Activated naive CD4-positive, alpha-beta T cell treated with anti-CD3 and anti-CD28 coated beads, Interleukin-2, amount 10 ng/mL, durations not matched to agents 7 days and 5 days (primary cell): ENCODE data around the gene KCNK18.
"Not testable (repeated sequence)": the region's sequence is repeated elsewhere in the genome, so short reads cannot be mapped to it uniquely, and the experiment has no call there.

Experiments
- CTCF ChIA-PET: fragments of 350-600 bp; sonication (Branson Sonifier 250); formaldehyde crosslinking; loops from one replicate; lab custom pipeline; 2021; ENCODE audit warnings: antibody characterized with exemption; lab: Charles Lee
- DNase-seq: peaks from one replicate; pipeline ENCODE4 v3.0.0-alpha.2; 2020
- H3K27ac Mint-ChIP-seq: one replicate; pipeline ENCODE4 v1.8.0; 2021; ENCODE audit warnings: mild to moderate bottlenecking, moderate library complexity, mixed read lengths
- H3K27me3 Mint-ChIP-seq: one replicate; pipeline ENCODE4 v1.8.0; 2021; ENCODE audit warnings: mild to moderate bottlenecking, mixed read lengths
- H3K36me3 Mint-ChIP-seq: one replicate; pipeline ENCODE4 v1.8.0; 2021; ENCODE audit warnings: mixed read lengths
- H3K4me1 Mint-ChIP-seq: one replicate; pipeline ENCODE4 v1.8.0; 2021; ENCODE audit warnings: mixed read lengths
- H3K4me3 Mint-ChIP-seq: one replicate; pipeline ENCODE4 v1.8.0; 2021; ENCODE audit warnings: mild to moderate bottlenecking, moderate library complexity, mixed read lengths
- H3K9me3 Mint-ChIP-seq: one replicate; pipeline ENCODE4 v1.8.0; 2021; ENCODE audit warnings: mixed read lengths

The KCNK18 gene

DNA sequence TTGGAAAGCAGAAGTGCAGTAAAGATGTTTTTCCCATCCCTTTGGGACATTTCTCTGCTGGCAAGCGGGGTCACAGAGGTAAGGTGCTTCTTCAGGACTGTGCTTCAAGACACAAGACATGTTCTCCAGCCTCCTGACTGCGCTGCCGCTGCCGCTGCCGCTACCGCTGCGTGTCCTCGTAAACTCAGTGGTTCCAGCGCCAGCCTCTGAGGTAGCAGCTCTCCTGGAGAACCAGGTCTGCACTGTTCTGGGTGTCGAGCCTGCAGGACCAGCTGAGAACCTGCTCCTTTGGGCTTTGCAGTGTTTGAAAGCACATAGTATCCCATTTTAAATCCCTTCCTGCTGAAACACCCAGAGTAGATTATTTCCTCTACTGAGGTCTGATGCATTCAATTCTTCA is 13.0 kb upstream of the KCNK18 start:
- H3K4me3 Mint-ChIP-seq, result no peak overlapping the region
- peaks cover 27% of the 10 kb centered on the region for H3K27me3 Mint-ChIP-seq
- H3K4me1 Mint-ChIP-seq, result no peaks in the 10 kb centered on the region
- H3K9me3 Mint-ChIP-seq, result no peaks in the 10 kb centered on the region
- DNase-seq, result no peak
- no peaks in the 10 kb centered on the region for H3K36me3 Mint-ChIP-seq
- CTCF ChIA-PET, result interaction anchor here (1.0 to 1.7 kb wide), 2 partner anchors 10 to 16 kb away, joined by 3 to 4 read pairs; no protein-coding TSS in a partner anchor
- no peak overlapping the region for H3K27ac Mint-ChIP-seq

DNA sequence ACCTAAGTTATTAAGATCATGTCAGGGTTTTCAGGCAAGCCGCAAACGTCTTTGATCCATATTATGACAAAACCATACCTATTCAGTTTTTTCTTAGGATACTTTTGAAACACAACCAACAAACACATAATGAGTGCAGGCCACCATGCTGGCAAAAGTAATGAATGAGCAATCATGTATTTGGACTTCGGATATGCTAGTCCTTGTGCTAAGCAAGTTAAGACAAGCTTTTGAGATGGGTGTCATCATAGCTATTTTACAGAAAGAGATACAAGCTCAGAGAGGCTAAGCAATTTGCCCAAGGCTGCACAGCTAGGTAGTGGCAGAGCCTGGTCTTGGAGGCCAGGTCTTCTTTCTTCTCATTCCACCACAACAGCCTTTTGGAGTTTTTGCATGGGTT is 12.5 kb upstream of the KCNK18 start:
- H3K4me3 Mint-ChIP-seq, result no peak overlapping the region
- CTCF ChIA-PET, result interaction anchor here (1.0 to 1.7 kb wide), 2 partner anchors 10 to 16 kb away, joined by 3 to 4 read pairs; no protein-coding TSS in a partner anchor

DNA sequence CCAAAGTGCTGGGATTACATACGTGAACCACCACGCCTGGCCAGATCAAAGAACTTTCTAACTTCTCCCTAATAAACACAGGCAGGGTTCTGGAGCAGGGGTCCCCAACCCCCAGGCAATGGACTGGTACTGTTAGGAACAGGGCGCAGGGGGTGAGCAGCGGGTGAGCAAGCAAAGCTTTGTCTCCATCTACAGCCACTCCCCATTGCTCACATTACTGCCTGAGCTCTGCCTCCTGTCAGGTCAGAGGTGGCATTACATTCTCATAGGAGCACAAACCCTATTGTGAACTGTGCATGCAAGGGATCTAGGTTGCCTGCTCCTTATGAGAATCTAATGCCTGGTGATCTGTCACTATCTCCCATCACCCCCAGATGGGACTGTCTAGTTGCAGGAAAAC is 11.5 kb upstream of the KCNK18 start:
- H3K4me1 Mint-ChIP-seq, H3K27ac Mint-ChIP-seq, H3K4me3 Mint-ChIP-seq, H3K36me3 Mint-ChIP-seq, DNase-seq, H3K9me3 Mint-ChIP-seq: not testable (repeated sequence)
- CTCF ChIA-PET, result interaction anchor here (2.3 kb wide), 1 partner anchor 31 kb away, joined by 8 read pairs; no protein-coding TSS in a partner anchor
- H3K27me3 Mint-ChIP-seq, result peaks cover 19% of the 10 kb centered on the region

More for the DNA sequence above, 12.5 kb upstream of the KCNK18 start:
- Mint-ChIP-seq H3K27me3 (peaks cover 22% of the 10 kb centered on the region), H3K27ac (no peak overlapping the region), H3K9me3 (peaks cover 2% of the 10 kb centered on the region), H3K36me3 (no peaks in the 10 kb centered on the region), H3K4me1 (no peaks in the 10 kb centered on the region)
- DNase-seq, result no peak

DNA sequence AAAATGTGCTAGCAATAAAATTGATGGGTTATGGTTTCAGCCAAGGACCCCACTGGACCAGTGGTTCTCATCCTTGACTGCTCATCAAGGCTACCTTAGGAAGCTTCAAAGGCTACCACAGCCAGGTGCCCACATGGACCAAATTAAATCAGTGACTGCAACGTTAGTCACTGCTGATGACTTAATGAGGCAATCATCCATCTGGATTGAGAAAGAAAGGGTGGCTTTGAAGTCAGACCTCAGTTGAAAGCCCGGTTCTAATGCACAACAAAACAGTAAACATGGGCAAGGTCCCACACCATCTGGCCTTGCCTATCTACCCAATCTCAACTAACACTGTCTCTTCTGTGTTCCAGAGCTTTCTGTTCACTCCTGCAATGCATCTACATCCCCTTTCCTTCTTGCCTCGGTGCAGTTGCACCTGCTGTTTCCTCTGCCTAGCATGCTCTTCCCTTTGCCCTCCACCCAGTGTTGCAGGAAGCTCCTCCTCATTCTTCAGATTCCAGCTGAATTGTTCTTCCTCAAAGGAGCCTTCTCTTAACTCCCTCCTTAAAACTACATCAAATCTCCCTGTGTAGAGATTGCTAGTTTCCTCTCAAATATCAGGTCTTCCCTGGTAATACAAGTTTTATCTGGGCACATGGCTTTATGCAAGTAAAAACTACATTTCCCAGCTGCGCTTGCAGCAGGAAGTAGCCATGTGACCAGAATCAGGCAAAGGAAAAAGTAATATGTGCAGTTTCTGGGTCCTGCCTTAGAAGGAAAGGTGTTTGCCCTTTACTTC is 10.3 kb upstream of the KCNK18 start:
- Mint-ChIP-seq H3K4me1 (no peaks in the 10 kb centered on the region), H3K36me3 (no peaks in the 10 kb centered on the region), H3K27ac (no peak overlapping the region), H3K27me3 (peaks cover 19% of the 10 kb centered on the region), H3K4me3 (no peak overlapping the region), H3K9me3 (peaks cover 2% of the 10 kb centered on the region)
- DNase-seq, result no peak
- CTCF ChIA-PET, result interaction anchor here (0.6 to 2.3 kb wide), 3 partner anchors 10 to 30 kb away, joined by 3 to 8 read pairs (median 5); no protein-coding TSS in a partner anchor

DNA sequence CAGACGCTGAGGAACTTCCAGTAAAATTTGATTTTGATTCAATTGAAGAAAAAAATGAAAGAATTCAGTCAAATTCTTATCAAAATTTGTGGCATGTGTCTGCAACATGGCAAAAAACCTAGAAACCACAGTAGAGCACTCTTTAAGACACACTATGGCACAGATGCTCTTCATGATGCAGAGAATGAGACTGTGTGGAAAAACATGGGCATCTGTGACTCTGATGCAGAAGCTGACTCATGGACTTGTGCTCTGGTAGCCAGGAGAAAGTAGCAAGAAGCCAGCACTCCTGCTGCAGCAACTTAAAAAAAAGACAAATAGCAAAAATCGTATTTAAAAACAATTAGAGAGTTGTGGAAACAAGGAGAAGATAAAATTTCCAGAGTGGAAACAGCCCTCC is 8.9 kb upstream of the KCNK18 start:
- Mint-ChIP-seq H3K27ac (no peak overlapping the region), H3K36me3 (no peaks in the 10 kb centered on the region), H3K4me1 (no peaks in the 10 kb centered on the region), H3K27me3 (peaks cover 10% of the 10 kb centered on the region), H3K9me3 (peaks cover 2% of the 10 kb centered on the region), H3K4me3 (no peak overlapping the region)
- DNase-seq, result no peak
- CTCF ChIA-PET, result no interaction called here

DNA sequence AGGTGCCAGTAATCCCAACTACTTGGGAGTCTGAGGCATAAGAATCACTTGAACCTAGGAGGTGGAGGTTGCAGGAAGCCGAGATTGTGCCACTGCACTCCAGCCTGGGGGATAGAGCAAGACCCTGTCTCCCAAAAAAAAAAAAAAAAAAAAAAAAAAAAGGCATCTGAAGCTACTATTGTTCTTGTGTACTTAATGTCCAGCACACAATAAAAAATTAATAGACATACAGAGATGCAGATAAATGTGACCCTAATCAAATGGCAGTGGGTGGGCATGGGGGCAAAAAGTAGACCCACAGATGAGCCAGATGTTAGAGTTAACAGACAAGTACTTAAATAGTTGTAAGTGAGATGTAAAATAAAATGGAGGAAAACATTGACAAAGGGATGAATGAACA is 7.7 kb upstream of the KCNK18 start:
- no peak overlapping the region for H3K27ac Mint-ChIP-seq
- no peak overlapping the region for H3K4me3 Mint-ChIP-seq
- H3K4me1 Mint-ChIP-seq, result no peaks in the 10 kb centered on the region
- CTCF ChIA-PET, result no interaction called here
- no peaks in the 10 kb centered on the region for H3K36me3 Mint-ChIP-seq
- DNase-seq, result no peak
- peaks cover 2% of the 10 kb centered on the region for H3K9me3 Mint-ChIP-seq
- H3K27me3 Mint-ChIP-seq, result peaks cover 6% of the 10 kb centered on the region

DNA sequence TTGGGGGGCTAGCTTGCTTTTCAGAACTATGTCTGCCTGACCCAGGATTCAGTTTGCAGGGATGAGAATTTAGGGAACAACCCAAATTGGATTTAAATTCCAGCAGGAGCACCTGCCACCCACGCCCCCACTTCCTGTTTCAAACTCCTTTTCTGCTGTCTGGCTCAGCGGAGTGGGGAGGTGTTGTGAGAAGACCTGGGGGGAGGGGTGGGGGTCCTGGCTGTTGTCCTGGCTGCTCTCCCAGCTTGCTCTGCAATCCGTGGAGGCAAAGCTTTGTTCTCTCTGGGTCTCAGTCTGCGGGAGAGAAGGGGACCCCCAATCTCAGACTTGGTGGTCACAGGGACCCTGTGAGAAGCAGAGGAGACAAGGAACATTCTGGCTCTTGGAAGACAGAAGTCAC is 799 bp downstream of the KCNK18 start:
- H3K4me3 Mint-ChIP-seq, result no peak overlapping the region
- no peak for DNase-seq
- no peak overlapping the region for H3K27ac Mint-ChIP-seq
- H3K4me1 Mint-ChIP-seq, result no peaks in the 10 kb centered on the region
- no peaks in the 10 kb centered on the region for H3K9me3 Mint-ChIP-seq
- CTCF ChIA-PET, result no interaction called here
- H3K36me3 Mint-ChIP-seq, result no peaks in the 10 kb centered on the region
- H3K27me3 Mint-ChIP-seq, result no peaks in the 10 kb centered on the region

DNA sequence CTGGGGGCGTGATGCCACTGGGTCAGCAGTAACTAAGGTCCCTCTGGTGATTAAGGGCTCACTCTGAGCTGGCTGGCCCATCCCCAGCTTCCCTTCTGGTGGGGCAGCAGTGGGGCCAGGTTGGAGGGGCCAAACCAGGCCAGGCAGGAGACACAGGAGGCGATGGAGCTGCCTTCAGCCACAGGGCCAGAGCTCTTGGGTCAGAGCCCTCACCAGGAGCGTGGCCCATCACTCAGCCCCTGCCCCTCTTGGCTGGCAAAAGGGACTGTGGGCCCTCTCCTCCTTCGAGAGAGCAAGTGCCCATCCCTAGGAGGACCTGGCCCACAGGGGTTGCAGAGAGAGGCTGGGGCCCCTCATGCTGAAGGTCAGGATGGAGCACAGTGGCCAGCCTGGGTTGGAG is 4.5 kb downstream of the KCNK18 start:
- Mint-ChIP-seq H3K9me3 (no peaks in the 10 kb centered on the region), H3K36me3 (no peaks in the 10 kb centered on the region), H3K4me1 (no peaks in the 10 kb centered on the region), H3K27me3 (no peaks in the 10 kb centered on the region), H3K4me3 (no peak overlapping the region), H3K27ac (no peak overlapping the region)
- CTCF ChIA-PET, result interaction anchor here (1.2 kb wide), 1 partner anchor 15 kb away, joined by 3 read pairs; no protein-coding TSS in a partner anchor
- no peak for DNase-seq

DNA sequence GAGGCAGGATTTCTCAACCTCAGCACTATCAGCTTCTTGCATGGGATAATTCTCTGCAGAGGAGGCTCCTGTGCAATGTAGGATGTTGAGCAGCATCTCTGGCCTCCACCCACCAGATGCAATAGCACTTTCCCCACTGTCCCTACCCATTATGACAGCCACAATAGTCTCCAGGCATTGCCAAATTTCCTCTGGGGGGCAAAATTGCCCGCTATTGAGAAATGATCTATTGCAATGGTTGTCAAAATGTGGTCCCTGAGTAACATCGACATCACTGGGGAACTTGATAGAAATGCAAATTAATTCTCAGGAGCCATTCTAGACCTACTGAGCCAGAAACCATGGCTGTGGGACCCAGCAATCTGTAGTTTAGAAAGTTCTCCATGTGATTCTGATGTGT is 7.0 kb downstream of the KCNK18 start:
- Mint-ChIP-seq H3K27ac (no peak overlapping the region), H3K27me3 (peaks cover 4% of the 10 kb centered on the region), H3K4me3 (no peak overlapping the region), H3K9me3 (no peaks in the 10 kb centered on the region), H3K4me1 (no peaks in the 10 kb centered on the region), H3K36me3 (no peaks in the 10 kb centered on the region)
- CTCF ChIA-PET, result interaction anchor here (1.4 kb wide), 1 partner anchor 12 kb away, joined by 5 read pairs; no protein-coding TSS in a partner anchor
- peak; percentile 5 for DNase-seq

DNA sequence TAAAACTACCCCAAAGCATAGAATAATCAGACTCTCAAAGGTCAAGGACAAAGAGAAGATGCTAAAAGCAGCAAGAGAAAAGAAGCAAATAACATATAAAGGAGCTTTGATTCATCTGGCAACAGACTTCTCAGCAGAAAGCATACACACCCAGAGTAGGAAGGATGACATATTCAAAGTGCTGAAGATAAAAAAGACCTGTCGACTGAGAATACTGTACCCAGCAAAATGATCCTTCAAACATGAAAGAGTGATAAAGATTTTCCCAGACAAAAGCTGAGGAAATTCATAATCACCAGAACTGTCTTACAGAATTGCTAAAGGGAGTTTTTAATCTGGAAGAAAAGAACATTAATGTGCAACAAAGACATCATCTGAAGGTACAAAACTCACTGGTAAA is 14.9 kb downstream of the KCNK18 start:
- H3K27ac Mint-ChIP-seq, result no peak overlapping the region
- peaks cover 5% of the 10 kb centered on the region for H3K9me3 Mint-ChIP-seq
- H3K4me1 Mint-ChIP-seq, result peaks cover 4% of the 10 kb centered on the region
- no peaks in the 10 kb centered on the region for H3K36me3 Mint-ChIP-seq
- H3K4me3 Mint-ChIP-seq, result no peak overlapping the region
- DNase-seq, result no peak
- peaks cover 49% of the 10 kb centered on the region for H3K27me3 Mint-ChIP-seq
- CTCF ChIA-PET, result interaction anchor here (1.1 to 1.4 kb wide), 2 partner anchors 14 to 38 kb away, joined by 3 read pairs; no protein-coding TSS in a partner anchor

DNA sequence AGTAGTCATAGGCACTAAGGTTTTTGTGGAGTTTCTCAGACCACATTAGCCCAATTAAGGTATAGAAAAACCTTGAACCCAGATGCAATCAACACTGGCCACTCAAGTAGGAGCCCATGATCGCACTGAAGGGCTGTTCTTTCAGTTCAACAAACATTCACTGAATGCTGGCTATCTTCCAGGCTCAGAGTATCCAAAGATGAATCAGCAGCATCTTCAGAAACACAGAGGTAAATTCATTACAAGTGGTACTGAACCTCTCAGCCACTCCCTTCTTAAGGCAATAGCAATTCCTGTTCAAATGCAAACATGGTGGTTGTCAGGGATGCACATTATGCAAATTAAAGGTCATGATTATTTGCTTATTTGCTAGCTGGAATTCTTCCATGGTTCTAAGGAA is 17.1 kb downstream of the KCNK18 start:
- Mint-ChIP-seq H3K9me3 (peaks cover 5% of the 10 kb centered on the region), H3K36me3 (no peaks in the 10 kb centered on the region), H3K4me3 (no peak overlapping the region), H3K4me1 (peaks cover 8% of the 10 kb centered on the region), H3K27ac (no peak overlapping the region), H3K27me3 (peaks cover 61% of the 10 kb centered on the region)
- CTCF ChIA-PET, result interaction anchor here (3.3 to 5.2 kb wide), 2 partner anchors 104 to 108 kb away, joined by 14 to 102 read pairs; no protein-coding TSS in a partner anchor
- no peak for DNase-seq

DNA sequence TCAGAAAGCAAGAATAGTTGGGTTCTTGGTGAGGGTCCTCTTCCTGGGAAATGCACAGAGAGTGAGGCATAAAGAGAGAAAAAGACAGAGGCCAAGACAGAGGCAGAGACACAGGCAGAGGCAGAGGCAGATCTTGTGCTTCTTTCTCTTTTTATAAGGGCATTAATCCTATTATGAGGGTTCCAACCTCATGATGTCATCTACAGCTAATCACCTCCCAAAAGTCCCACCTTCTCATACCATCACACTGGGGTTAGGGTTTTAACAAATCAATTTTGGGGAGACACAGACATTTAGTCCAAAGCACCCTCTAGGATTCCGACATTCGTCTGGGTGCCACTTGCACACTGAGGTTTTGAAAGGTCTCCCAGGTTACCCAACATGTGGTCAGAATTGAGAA is 17.8 kb downstream of the KCNK18 start:
- Mint-ChIP-seq H3K27ac (no peak overlapping the region), H3K9me3 (peaks cover 5% of the 10 kb centered on the region), H3K27me3 (peaks cover 56% of the 10 kb centered on the region), H3K4me3 (no peak overlapping the region), H3K36me3 (no peaks in the 10 kb centered on the region), H3K4me1 (peaks cover 8% of the 10 kb centered on the region)
- CTCF ChIA-PET, result interaction anchor here (3.3 to 5.2 kb wide), 3 partner anchors 72 to 108 kb away, joined by 11 to 102 read pairs (median 14); no protein-coding TSS in a partner anchor
- DNase-seq, result no peak

DNA sequence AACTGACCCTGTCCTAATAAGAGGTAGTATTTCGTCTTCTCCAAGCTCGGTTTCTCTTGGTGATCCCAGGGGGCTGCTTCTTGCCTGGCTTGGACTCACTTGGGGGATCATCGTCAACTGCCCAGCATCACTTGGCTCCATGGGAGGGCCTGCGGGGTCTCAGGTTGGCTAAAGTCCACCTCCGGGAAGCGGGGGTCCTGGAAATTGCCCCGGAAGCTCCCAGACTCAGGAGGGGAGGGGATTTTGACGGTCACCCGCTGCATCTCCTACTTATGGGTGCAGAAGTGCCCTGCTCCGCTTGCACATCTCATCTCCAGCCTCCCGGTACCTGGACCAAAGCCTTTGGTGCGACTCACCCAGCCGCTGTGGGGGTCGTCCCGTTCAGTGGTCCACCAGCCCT is 18.7 kb downstream of the KCNK18 start:
- H3K36me3 Mint-ChIP-seq, result no peaks in the 10 kb centered on the region
- peaks cover 56% of the 10 kb centered on the region for H3K27me3 Mint-ChIP-seq
- peaks cover 5% of the 10 kb centered on the region for H3K9me3 Mint-ChIP-seq
- H3K4me1 Mint-ChIP-seq, result peaks cover 8% of the 10 kb centered on the region
- H3K27ac Mint-ChIP-seq, result no peak overlapping the region
- H3K4me3 Mint-ChIP-seq, result no peak overlapping the region
- CTCF ChIA-PET, result interaction anchor here (0.6 to 5.2 kb wide), 36 partner anchors 9 to 534 kb away, joined by 3 to 102 read pairs (median 4); no protein-coding TSS in a partner anchor
- DNase-seq, result no peak

DNA sequence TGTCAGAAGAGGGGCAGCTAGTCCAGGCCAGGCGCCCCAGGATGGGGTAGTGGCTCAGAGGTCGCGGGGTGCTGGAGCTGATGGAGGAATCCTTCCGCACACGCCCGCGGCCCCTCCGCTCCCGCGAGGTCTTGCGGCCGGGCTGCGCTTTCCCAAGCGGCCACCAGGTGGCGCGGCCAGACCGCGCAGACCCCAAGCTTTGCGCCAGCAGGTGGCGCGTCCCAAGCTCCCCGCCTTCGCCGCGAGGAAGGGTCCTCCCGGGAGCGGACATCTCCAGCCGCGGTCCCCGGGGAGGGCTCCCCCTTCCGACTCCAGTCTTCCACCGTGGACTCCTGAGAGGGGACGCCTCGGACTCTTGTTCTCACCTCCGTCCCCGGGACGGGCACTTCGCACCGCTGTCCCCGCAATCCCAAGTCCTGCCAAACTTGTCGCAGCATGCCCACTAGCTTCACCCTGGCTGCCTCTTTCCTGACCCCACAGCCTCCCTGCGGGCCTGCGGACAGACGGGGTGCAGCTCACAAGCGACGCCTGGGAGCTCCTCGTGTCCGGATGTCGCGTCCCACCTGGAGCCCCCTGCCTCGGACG is 19.4 kb downstream of the KCNK18 start:
- CTCF ChIA-PET, result interaction anchor here (0.6 to 5.2 kb wide), 42 partner anchors 10 to 535 kb away, joined by 3 to 102 read pairs (median 4); no protein-coding TSS in a partner anchor
- peaks cover 5% of the 10 kb centered on the region for H3K9me3 Mint-ChIP-seq
- H3K36me3 Mint-ChIP-seq, result no peaks in the 10 kb centered on the region
- peak overlapping the region; percentile 65 for H3K4me3 Mint-ChIP-seq
- no peak overlapping the region for H3K27ac Mint-ChIP-seq
- H3K4me1 Mint-ChIP-seq, result peaks cover 8% of the 10 kb centered on the region
- peaks cover 56% of the 10 kb centered on the region for H3K27me3 Mint-ChIP-seq
- peak; percentile 72 for DNase-seq
